ENCODE results near the gene FBXO39. TPM values are rescaled to one million over a fixed set of nuclear protein-coding genes. Genes with fewer than 3 reads are reported as not detected.
"Not testable (repeated sequence)": the region's sequence is repeated elsewhere in the genome, so short reads cannot be mapped to it uniquely, and the experiment has no call there.

FBXO39 gene
- total RNA-seq, 2 donors from 2014 or later, result 0.24 TPM; not detected in 1

DNA sequence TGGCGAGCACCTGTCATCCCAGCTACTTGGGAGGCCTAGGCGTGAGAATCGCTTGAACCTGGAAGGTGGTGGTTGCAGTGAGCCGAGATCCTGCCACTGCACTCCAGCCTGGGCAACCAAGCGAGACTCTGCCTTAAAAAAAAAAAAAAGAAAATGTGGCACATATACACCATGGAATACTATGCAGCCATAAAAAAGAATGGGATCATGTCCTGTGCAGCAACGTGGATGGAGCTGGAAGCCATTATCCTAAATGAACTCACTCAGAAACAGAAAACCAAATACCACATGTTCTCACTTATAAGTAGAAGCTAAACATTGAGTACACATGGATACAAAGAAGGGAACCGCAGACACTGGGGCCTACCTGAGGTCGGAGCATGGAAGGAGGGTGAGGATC lies 1.1 kb upstream of the FBXO39 start:
- H3K4me1 Mint-ChIP-seq; H3K4me3 Mint-ChIP-seq; ATAC-seq (replicated peaks); H3K27ac Mint-ChIP-seq: not testable (repeated sequence)
- H3K27me3 Mint-ChIP-seq, result peaks cover 20% of the 10 kb centered on the region
- peaks cover 46% of the 10 kb centered on the region for H3K36me3 Mint-ChIP-seq (ENCODE audit: low read depth)
- H3K9me3 Mint-ChIP-seq, result peaks cover 24% of the 10 kb centered on the region

GRCh38 chr17:6779411-6779810 lies 3.4 kb downstream of the FBXO39 start:
- H3K27me3 Mint-ChIP-seq, result peaks cover 40% of the 10 kb centered on the region
- H3K36me3 Mint-ChIP-seq (ENCODE audit: low read depth), result peaks cover under 1% of the 10 kb centered on the region
- no peak overlapping the region for H3K27ac Mint-ChIP-seq
- no peak overlapping the region for H3K4me3 Mint-ChIP-seq
- peaks cover 32% of the 10 kb centered on the region for H3K9me3 Mint-ChIP-seq
- ATAC-seq (replicated peaks), result no peak
- H3K4me1 Mint-ChIP-seq, result no peaks in the 10 kb centered on the region

GRCh38 chr17:6780001-6780400 lies 4.0 kb downstream of the FBXO39 start:
- no peaks in the 10 kb centered on the region for H3K36me3 Mint-ChIP-seq (ENCODE audit: low read depth)

DNA sequence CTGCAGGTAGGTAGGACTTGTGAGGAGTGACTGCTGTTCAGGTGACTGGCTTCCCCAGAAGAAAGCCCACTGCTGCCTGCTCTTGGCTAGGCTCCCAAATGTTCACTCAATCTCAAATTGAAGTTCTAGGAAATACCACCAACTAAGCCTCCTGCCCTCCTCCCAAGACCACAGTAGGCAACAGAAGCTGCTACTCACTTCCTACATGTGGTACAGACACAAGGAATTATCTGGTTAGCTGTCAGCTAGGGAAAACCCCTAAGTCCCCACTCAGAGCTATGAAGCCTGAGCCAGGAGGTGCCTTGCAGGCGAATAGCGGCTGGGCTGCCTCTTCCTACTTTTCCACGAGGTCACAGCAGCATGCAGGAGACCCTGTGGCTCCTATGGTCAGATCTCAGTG lies 4.9 kb downstream of the FBXO39 start:
- no peak overlapping the region for H3K27ac Mint-ChIP-seq
- peaks cover 1% of the 10 kb centered on the region for H3K4me1 Mint-ChIP-seq
- no peak for ATAC-seq (replicated peaks)
- H3K36me3 Mint-ChIP-seq (ENCODE audit: low read depth), result no peaks in the 10 kb centered on the region
- H3K9me3 Mint-ChIP-seq, result peaks cover 31% of the 10 kb centered on the region
- no peak overlapping the region for H3K4me3 Mint-ChIP-seq
- H3K27me3 Mint-ChIP-seq, result peaks cover 40% of the 10 kb centered on the region

More at GRCh38 chr17:6780001-6780400, 4.0 kb downstream of the FBXO39 start:
- no peak for ATAC-seq (replicated peaks)
- Mint-ChIP-seq H3K27me3 (peaks cover 38% of the 10 kb centered on the region), H3K27ac (no peak overlapping the region), H3K4me3 (no peak overlapping the region), H3K9me3 (peaks cover 31% of the 10 kb centered on the region), H3K4me1 (no peaks in the 10 kb centered on the region)

DNA sequence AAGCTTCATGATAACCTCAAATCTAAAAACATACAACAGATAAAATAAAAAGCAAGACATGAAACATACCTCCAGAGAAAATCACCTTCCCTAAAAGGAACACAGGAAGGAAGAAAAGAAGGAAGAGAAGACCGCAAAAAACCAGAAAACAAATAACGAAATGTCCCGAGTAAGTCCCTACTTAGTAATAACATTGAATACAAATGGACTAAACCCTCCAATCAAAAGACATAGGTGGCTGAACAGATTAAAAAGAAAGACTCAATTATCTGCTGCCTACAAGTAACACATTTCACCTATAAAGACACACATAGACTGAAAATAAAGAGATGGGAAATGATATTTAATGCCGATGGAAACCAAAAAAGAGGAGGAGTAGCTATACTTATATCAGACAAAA lies 6.2 kb downstream of the FBXO39 start:
- H3K27me3 Mint-ChIP-seq, result peaks cover 50% of the 10 kb centered on the region
- H3K36me3 Mint-ChIP-seq (ENCODE audit: low read depth), result no peaks in the 10 kb centered on the region
- H3K4me1 Mint-ChIP-seq, result peaks cover 4% of the 10 kb centered on the region
- H3K27ac Mint-ChIP-seq, result no peak overlapping the region
- ATAC-seq (replicated peaks), result no peak
- H3K9me3 Mint-ChIP-seq, result peaks cover 31% of the 10 kb centered on the region
- no peak overlapping the region for H3K4me3 Mint-ChIP-seq

DNA sequence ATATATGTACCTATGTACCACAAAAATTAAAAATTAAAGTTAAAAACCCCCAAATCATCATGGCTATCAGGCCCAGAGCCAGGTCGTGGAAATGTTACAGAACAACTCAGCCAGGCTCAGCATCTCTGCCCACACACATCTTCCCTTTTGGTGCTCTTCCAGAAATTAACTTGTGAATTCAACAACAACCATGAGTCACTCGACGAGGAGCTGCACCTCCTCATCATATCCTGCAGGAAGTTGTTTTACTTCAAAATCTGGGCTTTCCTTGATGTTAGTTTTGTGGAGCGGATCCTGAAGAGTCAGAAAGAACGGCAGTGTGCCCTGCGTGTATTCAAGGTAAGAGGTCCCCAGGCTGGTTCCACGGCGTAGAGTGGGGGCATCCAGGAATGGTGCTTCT lies 10.6 kb downstream of the FBXO39 start:
- H3K4me3 Mint-ChIP-seq, result no peak overlapping the region
- H3K4me1 Mint-ChIP-seq, result peaks cover 4% of the 10 kb centered on the region
- peaks cover 62% of the 10 kb centered on the region for H3K27me3 Mint-ChIP-seq
- H3K27ac Mint-ChIP-seq, result no peak overlapping the region
- H3K36me3 Mint-ChIP-seq (ENCODE audit: low read depth), result no peaks in the 10 kb centered on the region
- no peak for ATAC-seq (replicated peaks)
- peaks cover 24% of the 10 kb centered on the region for H3K9me3 Mint-ChIP-seq

DNA sequence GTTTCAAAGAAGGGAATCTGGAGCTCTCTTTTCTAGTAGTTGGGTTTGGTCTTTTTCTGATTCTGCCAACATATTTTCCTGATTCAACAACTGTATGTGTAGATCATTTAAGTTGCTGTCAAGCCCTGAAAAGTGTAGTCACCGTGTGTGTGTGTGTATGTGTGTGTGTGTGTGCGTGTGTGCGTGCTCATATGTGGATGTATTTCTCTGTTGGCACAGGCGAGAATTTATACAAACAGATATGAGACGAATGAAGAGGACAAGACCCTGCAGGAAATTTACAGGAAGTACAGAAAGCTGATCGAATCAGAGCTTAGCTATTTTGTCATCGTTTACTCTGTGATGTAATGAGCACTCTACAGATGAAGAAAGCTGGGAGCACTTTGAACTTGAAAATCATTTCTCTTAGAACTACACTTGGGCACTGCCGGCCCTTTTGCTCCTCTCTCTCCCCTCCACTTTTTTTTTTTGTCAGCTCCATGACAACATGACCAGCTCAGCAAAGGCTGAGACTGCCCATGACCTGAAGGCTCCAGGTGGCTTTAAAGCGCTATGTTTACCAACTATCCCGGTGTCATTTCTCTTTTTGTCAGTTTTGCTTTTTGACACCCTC lies 11.2 kb downstream of the FBXO39 start:
- ATAC-seq (replicated peaks), result no peak
- H3K4me3 Mint-ChIP-seq, result no peak overlapping the region
- H3K27me3 Mint-ChIP-seq, result peaks cover 59% of the 10 kb centered on the region
- peaks cover 20% of the 10 kb centered on the region for H3K9me3 Mint-ChIP-seq
- H3K4me1 Mint-ChIP-seq, result peaks cover 4% of the 10 kb centered on the region
- no peak overlapping the region for H3K27ac Mint-ChIP-seq
- H3K36me3 Mint-ChIP-seq (ENCODE audit: low read depth), result no peaks in the 10 kb centered on the region

GRCh38 chr17:6789146-6789545 lies 13.1 kb downstream of the FBXO39 start:
- Mint-ChIP-seq H3K4me1 (peaks cover 4% of the 10 kb centered on the region), H3K27ac (no peak overlapping the region), H3K9me3 (peaks cover 4% of the 10 kb centered on the region), H3K27me3 (peaks cover 54% of the 10 kb centered on the region), H3K36me3 (ENCODE audit: low read depth) (no peaks in the 10 kb centered on the region), H3K4me3 (no peak overlapping the region)
- ATAC-seq (replicated peaks), result no peak

GRCh38 chr17:6793748-6794493 lies 17.9 kb downstream of the FBXO39 start:
- Mint-ChIP-seq H3K4me3 (no peak overlapping the region), H3K36me3 (ENCODE audit: low read depth) (no peaks in the 10 kb centered on the region), H3K27me3 (peaks cover 40% of the 10 kb centered on the region), H3K9me3 (no peaks in the 10 kb centered on the region), H3K27ac (no peak overlapping the region), H3K4me1 (no peaks in the 10 kb centered on the region)
- ATAC-seq (replicated peaks), result no peak

GRCh38 chr17:6796017-6796886 lies 20.2 kb downstream of the FBXO39 start:
- no peak for ATAC-seq (replicated peaks)
- Mint-ChIP-seq H3K27me3 (peaks cover 29% of the 10 kb centered on the region), H3K27ac (no peak overlapping the region), H3K4me1 (no peaks in the 10 kb centered on the region), H3K4me3 (no peak overlapping the region), H3K36me3 (ENCODE audit: low read depth) (no peaks in the 10 kb centered on the region), H3K9me3 (no peaks in the 10 kb centered on the region)

GRCh38 chr17:6796887-6797490 lies 21.0 kb downstream of the FBXO39 start:
- H3K4me1 Mint-ChIP-seq, result no peaks in the 10 kb centered on the region
- H3K27ac Mint-ChIP-seq, result no peak overlapping the region
- H3K4me3 Mint-ChIP-seq, result no peak overlapping the region
- no peaks in the 10 kb centered on the region for H3K9me3 Mint-ChIP-seq
- ATAC-seq (replicated peaks), result no peak
- peaks cover 24% of the 10 kb centered on the region for H3K27me3 Mint-ChIP-seq
- H3K36me3 Mint-ChIP-seq (ENCODE audit: low read depth), result no peaks in the 10 kb centered on the region

GRCh38 chr17:6797718-6798351 lies 21.8 kb downstream of the FBXO39 start:
- Mint-ChIP-seq H3K4me1 (no peaks in the 10 kb centered on the region), H3K27ac (no peak overlapping the region), H3K27me3 (peaks cover 16% of the 10 kb centered on the region), H3K36me3 (ENCODE audit: low read depth) (no peaks in the 10 kb centered on the region), H3K4me3 (no peak overlapping the region), H3K9me3 (no peaks in the 10 kb centered on the region)
- ATAC-seq (replicated peaks), result no peak

- Mint-ChIP-seq H3K36me3 (ENCODE audit: low read depth) (no peaks in the 10 kb centered on the region), H3K9me3 (no peaks in the 10 kb centered on the region), H3K27ac (no peak overlapping the region), H3K4me1 (no peaks in the 10 kb centered on the region), H3K4me3 (no peak overlapping the region), H3K27me3 (peaks cover 11% of the 10 kb centered on the region)
- ATAC-seq (replicated peaks), result no peak
These were observed 23.7 kb downstream of the FBXO39 start for GRCh38 chr17:6799738-6800137.

- Mint-ChIP-seq H3K36me3 (ENCODE audit: low read depth) (no peaks in the 10 kb centered on the region), H3K27ac (no peak overlapping the region), H3K4me1 (no peaks in the 10 kb centered on the region), H3K9me3 (no peaks in the 10 kb centered on the region), H3K4me3 (no peak overlapping the region), H3K27me3 (peaks cover 12% of the 10 kb centered on the region)
- no peak for ATAC-seq (replicated peaks)
These were observed 24.5 kb downstream of the FBXO39 start for GRCh38 chr17:6800422-6801027.

Data from activated T-helper 17 cell treated with anti-CD3 and anti-CD28 coated beads, Interleukin-2, amount 50 U/mL, for 72 hours (primary cell).